ENCODE results near the gene CHADL.

- TF ChIP-seq CTCF (IDR thresholded peaks at IDR 0.05 in 8 of 11, conservative IDR thresholded peaks at IDR 0.05 in 3 of 11) = no peak
- TF ChIP-seq POLR2A (IDR thresholded peaks at IDR 0.05) = no peak
- no peak for TF ChIP-seq POLR2AphosphoS5 (IDR thresholded peaks at IDR 0.05)
Measured at GRCh38 chr22:41288245-41288946, 47.7 kb upstream of the CHADL start.
